Osteocyte (in vitro differentiated cells): ENCODE measurements around the gene MYBPHL. TPM values are rescaled to one million over a fixed set of nuclear protein-coding genes. Genes with fewer than 3 reads are reported as not detected.

Experiments
- DNase-seq: peaks from one replicate; pipeline ENCODE4 v3.0.0; 2021; ENCODE audit warnings: mixed read lengths; ENCODE audit not compliant: unreplicated experiment; ENCODE audit errors: extremely low spot score
- H3K27ac Mint-ChIP-seq: one replicate; pipeline ENCODE4 v1.8.0; 2021; ENCODE audit warnings: mild to moderate bottlenecking, mixed read lengths; ENCODE audit not compliant: unreplicated experiment
- H3K27me3 Mint-ChIP-seq: one replicate; pipeline ENCODE4 v1.8.0; 2021; ENCODE audit warnings: mixed read lengths; ENCODE audit not compliant: unreplicated experiment
- H3K36me3 Mint-ChIP-seq: one replicate; pipeline ENCODE4 v1.8.0; 2021; ENCODE audit warnings: mixed read lengths; ENCODE audit not compliant: unreplicated experiment
- H3K4me1 Mint-ChIP-seq: one replicate; pipeline ENCODE4 v1.8.0; 2021; ENCODE audit warnings: mixed read lengths; ENCODE audit not compliant: unreplicated experiment
- H3K4me3 Mint-ChIP-seq: one replicate; pipeline ENCODE4 v1.8.0; 2021; ENCODE audit warnings: mild to moderate bottlenecking, moderate library complexity, mixed read lengths; ENCODE audit not compliant: unreplicated experiment
- H3K9me3 Mint-ChIP-seq: one replicate; pipeline ENCODE4 v1.8.0; 2021; ENCODE audit warnings: mixed read lengths; ENCODE audit not compliant: unreplicated experiment
- CTCF ChIP-seq: fragments of 200-600 bp; sonication (generic); IDR thresholded peaks from 2 replicates; pipeline ENCODE4 v1.5.0; 2021; ENCODE audit warnings: antibody characterized with exemption, mild to moderate bottlenecking, moderate library complexity
- total RNA-seq: library from RNA; stranded (reverse); gene quantifications from 2 replicates; pipeline ENCODE4 v1.2.1, GENCODE V29; 2021

Gene MYBPHL
- total RNA-seq, 1 donor from 2014 or later: not detected

- Mint-ChIP-seq H3K9me3 (no peaks in the 10 kb centered on the region), H3K27me3 (no peaks in the 10 kb centered on the region), H3K27ac (no peak overlapping the region), H3K4me1 (peaks cover 5% of the 10 kb centered on the region), H3K4me3 (no peak overlapping the region), H3K36me3 (peaks cover 6% of the 10 kb centered on the region)
- TF ChIP-seq CTCF: no peak
- DNase-seq: no peak
Measured at GRCh38 chr1:109265741-109266330, 41.0 kb downstream of the MYBPHL start.

- Mint-ChIP-seq H3K4me1 (peaks cover 5% of the 10 kb centered on the region), H3K9me3 (no peaks in the 10 kb centered on the region), H3K4me3 (no peak overlapping the region), H3K36me3 (peaks cover 8% of the 10 kb centered on the region), H3K27ac (no peak overlapping the region), H3K27me3 (no peaks in the 10 kb centered on the region)
- TF ChIP-seq CTCF: no peak
- no peak for DNase-seq
Measured at GRCh38 chr1:109265016-109265415, 41.8 kb downstream of the MYBPHL start.

- DNase-seq: no peak
- no peak for TF ChIP-seq CTCF
- Mint-ChIP-seq H3K27me3 (no peaks in the 10 kb centered on the region), H3K27ac (no peak overlapping the region), H3K4me3 (no peak overlapping the region), H3K36me3 (peaks cover 7% of the 10 kb centered on the region), H3K9me3 (no peaks in the 10 kb centered on the region), H3K4me1 (peaks cover 5% of the 10 kb centered on the region)
Measured at GRCh38 chr1:109264379-109264755, 42.4 kb downstream of the MYBPHL start.

GRCh38 chr1:109263597-109264378 lies 43.0 kb downstream of the MYBPHL start:
- DNase-seq: peak; percentile 94
- Mint-ChIP-seq H3K9me3 (no peaks in the 10 kb centered on the region), H3K27ac (no peak overlapping the region), H3K4me3 (no peak overlapping the region), H3K36me3 (peaks cover 7% of the 10 kb centered on the region), H3K27me3 (no peaks in the 10 kb centered on the region), H3K4me1 (peaks cover 5% of the 10 kb centered on the region)
- peak; percentile 98 for TF ChIP-seq CTCF

GRCh38 chr1:109263234-109263596 lies 43.6 kb downstream of the MYBPHL start:
- no peak overlapping the region for H3K27ac Mint-ChIP-seq
- H3K36me3 Mint-ChIP-seq: peaks cover 6% of the 10 kb centered on the region
- H3K9me3 Mint-ChIP-seq: no peaks in the 10 kb centered on the region
- TF ChIP-seq CTCF: no peak
- H3K4me1 Mint-ChIP-seq: peaks cover 5% of the 10 kb centered on the region
- H3K4me3 Mint-ChIP-seq: no peak overlapping the region
- H3K27me3 Mint-ChIP-seq: no peaks in the 10 kb centered on the region
- DNase-seq: no peak
